ENCODE results near the gene ADRA2B.

The ADRA2B gene

GRCh38 chr2:96103187-96103601 lies 13.2 kb downstream of the ADRA2B start:
- no peak for DNase-seq

- no peak for DNase-seq
Measured at GRCh38 chr2:96102596-96103186, 13.7 kb downstream of the ADRA2B start.

GRCh38 chr2:96100893-96101304 lies 15.5 kb downstream of the ADRA2B start:
- DNase-seq: no peak

- no peak for DNase-seq
Measured at GRCh38 chr2:96099861-96100798, 16.2 kb downstream of the ADRA2B start.

- no peak for DNase-seq
Measured at GRCh38 chr2:96098900-96099590, 17.3 kb downstream of the ADRA2B start.

- no peak for DNase-seq
Measured at GRCh38 chr2:96097951-96098823, 18.2 kb downstream of the ADRA2B start.

GRCh38 chr2:96097441-96097840 lies 18.9 kb downstream of the ADRA2B start:
- no peak for DNase-seq

- DNase-seq: no peak
Measured at GRCh38 chr2:96095116-96095636, 21.2 kb downstream of the ADRA2B start.

- no peak for DNase-seq
Measured at GRCh38 chr2:96093528-96093927, 22.8 kb downstream of the ADRA2B start.

- DNase-seq: no peak
Measured at GRCh38 chr2:96092951-96093350, 23.4 kb downstream of the ADRA2B start.

- DNase-seq: no peak
Measured at GRCh38 chr2:96092573-96092877, 23.8 kb downstream of the ADRA2B start.

- no peak for DNase-seq
Measured at GRCh38 chr2:96091711-96092572, 24.4 kb downstream of the ADRA2B start.

GRCh38 chr2:96091141-96091710 lies 25.1 kb downstream of the ADRA2B start:
- DNase-seq: no peak

GRCh38 chr2:96090196-96090926 lies 26.0 kb downstream of the ADRA2B start:
- DNase-seq: no peak

GRCh38 chr2:96089356-96090195 lies 26.8 kb downstream of the ADRA2B start:
- no peak for DNase-seq

- DNase-seq: no peak
Measured at GRCh38 chr2:96088340-96089335, 27.7 kb downstream of the ADRA2B start.

GRCh38 chr2:96087130-96087529 lies 29.2 kb downstream of the ADRA2B start:
- DNase-seq: no peak
